GM18517 (cell line): ENCODE data around the gene HILPDA.
A peak's percentile ranks its signal among the peaks of the same experiment; 100 is the strongest.
"Not testable (repeated sequence)": the region's sequence is repeated elsewhere in the genome, so short reads cannot be mapped to it uniquely, and the experiment has no call there.

ENCODE experiments used
- ATAC-seq: cut with Tn5 transposase; IDR thresholded peaks from one replicate; pipeline ENCODE4 v1.9.1; 2021; ENCODE audit warnings: mild to moderate bottlenecking, moderate library complexity; ENCODE audit not compliant: unreplicated experiment

The HILPDA gene

GRCh38 chr7:128431221-128431620, 24.5 kb upstream of the HILPDA start:
- no peak for ATAC-seq

- no peak for ATAC-seq
Measured at GRCh38 chr7:128431754-128432153, 23.9 kb upstream of the HILPDA start.

GRCh38 chr7:128434413-128435326, 21.0 kb upstream of the HILPDA start:
- ATAC-seq, result no peak

- ATAC-seq, result no peak
Measured at GRCh38 chr7:128435327-128435686, 20.4 kb upstream of the HILPDA start.

GRCh38 chr7:128437426-128438332, 18.0 kb upstream of the HILPDA start:
- peak; percentile 73 for ATAC-seq

GRCh38 chr7:128442356-128442755, 13.3 kb upstream of the HILPDA start:
- ATAC-seq, result no peak

- ATAC-seq, result no peak
Measured at GRCh38 chr7:128443831-128444600, 11.7 kb upstream of the HILPDA start.

GRCh38 chr7:128446306-128446705, 9.4 kb upstream of the HILPDA start:
- ATAC-seq, result no peak

- no peak for ATAC-seq
Measured at GRCh38 chr7:128447941-128448564, 7.6 kb upstream of the HILPDA start.

- ATAC-seq, result no peak
Measured at GRCh38 chr7:128448751-128449302, 6.9 kb upstream of the HILPDA start.

GRCh38 chr7:128450409-128450808, 5.3 kb upstream of the HILPDA start:
- ATAC-seq, result no peak

GRCh38 chr7:128450913-128451312, 4.8 kb upstream of the HILPDA start:
- no peak for ATAC-seq

- ATAC-seq, result no peak
Measured at GRCh38 chr7:128452552-128452951, 3.1 kb upstream of the HILPDA start.

- no peak for ATAC-seq
Measured at GRCh38 chr7:128453836-128454804, 1.6 kb upstream of the HILPDA start.

- no peak for ATAC-seq
Measured at GRCh38 chr7:128454808-128455542, 703 bp upstream of the HILPDA start.

- ATAC-seq, result no peak
Measured at GRCh38 chr7:128456255-128456725, 612 bp downstream of the HILPDA start.

- ATAC-seq, result not testable (repeated sequence)
Measured at GRCh38 chr7:128457385-128457784, 1.7 kb downstream of the HILPDA start.

GRCh38 chr7:128458956-128459355, 3.3 kb downstream of the HILPDA start:
- peak; percentile 39 for ATAC-seq
